ENCODE measurements around the gene IRX6. TPM values are rescaled to one million over a fixed set of nuclear protein-coding genes. Genes with fewer than 3 reads are reported as not detected.

IRX6 gene
- total RNA-seq, 1 donor from 2014 or later, result not detected

- Histone ChIP-seq H4K20me1 (ENCODE audit: low read depth) (no peaks in the 10 kb centered on the region), H3K9me3 (ENCODE audit: low read depth) (no peaks in the 10 kb centered on the region), H2AFZ (replicated peaks) (no peak overlapping the region), H3K9ac (no peak overlapping the region), H3K27me3 (no peaks in the 10 kb centered on the region), H3K4me3 (no peak overlapping the region), H3K27ac (no peak overlapping the region), H3F3A (ENCODE audit: low read depth) (no peaks in the 10 kb centered on the region), H3K36me3 (no peaks in the 10 kb centered on the region), H3K4me2 (no peak overlapping the region), H3K79me2 (ENCODE audit: low read depth) (no peaks in the 10 kb centered on the region), H3K4me1 (no peaks in the 10 kb centered on the region)
- Mint-ChIP-seq H3K4me1 (peaks cover 36% of the 10 kb centered on the region), H3K27ac (no peak overlapping the region), H3K36me3 (no peaks in the 10 kb centered on the region), H3K4me3 (no peak overlapping the region), H3K9me3 (no peaks in the 10 kb centered on the region), H3K27me3 (ENCODE audit: insufficient read depth, low read depth) (peaks cover 10% of the 10 kb centered on the region)
- DNase-seq (ENCODE audit: low spot score), result no peak
- no peak for TF ChIP-seq EZH2 (IDR thresholded peaks at IDR 0.05)
- no peak for TF ChIP-seq CTCF (IDR thresholded peaks at IDR 0.05)
- no peak for TF ChIP-seq EZH2phosphoT487 (IDR thresholded peaks at IDR 0.05)
Measured at GRCh38 chr16:55378616-55379015, 54.6 kb downstream of the IRX6 start.

- Histone ChIP-seq H3K4me3 (no peak overlapping the region), H2AFZ (replicated peaks) (no peak overlapping the region), H3K9ac (no peak overlapping the region), H3K27me3 (no peaks in the 10 kb centered on the region), H3K4me1 (no peaks in the 10 kb centered on the region), H3F3A (ENCODE audit: low read depth) (no peaks in the 10 kb centered on the region), H3K9me3 (ENCODE audit: low read depth) (no peaks in the 10 kb centered on the region), H3K79me2 (ENCODE audit: low read depth) (no peaks in the 10 kb centered on the region), H3K4me2 (no peak overlapping the region), H3K27ac (no peak overlapping the region), H4K20me1 (ENCODE audit: low read depth) (no peaks in the 10 kb centered on the region), H3K36me3 (no peaks in the 10 kb centered on the region)
- TF ChIP-seq EZH2phosphoT487 (IDR thresholded peaks at IDR 0.05) (no peak), EZH2 (IDR thresholded peaks at IDR 0.05) (no peak), CTCF (IDR thresholded peaks at IDR 0.05) (no peak)
- Mint-ChIP-seq H3K36me3 (no peaks in the 10 kb centered on the region), H3K9me3 (no peaks in the 10 kb centered on the region), H3K27ac (no peak overlapping the region), H3K4me3 (no peak overlapping the region), H3K4me1 (peaks cover 28% of the 10 kb centered on the region), H3K27me3 (ENCODE audit: insufficient read depth, low read depth) (peaks cover 10% of the 10 kb centered on the region)
- no peak for DNase-seq (ENCODE audit: low spot score)
Measured at GRCh38 chr16:55379371-55379770, 55.4 kb downstream of the IRX6 start.

GRCh38 chr16:55379876-55380390 is 55.9 kb downstream of the IRX6 start:
- H3K9me3 ChIP-seq (ENCODE audit: low read depth), result no peaks in the 10 kb centered on the region
- H3F3A ChIP-seq (ENCODE audit: low read depth), result no peaks in the 10 kb centered on the region
- H4K20me1 ChIP-seq (ENCODE audit: low read depth), result no peaks in the 10 kb centered on the region
- Mint-ChIP-seq H3K27ac (peak overlapping the region; percentile 36), H3K27me3 (ENCODE audit: insufficient read depth, low read depth) (peaks cover 10% of the 10 kb centered on the region), H3K9me3 (no peaks in the 10 kb centered on the region), H3K36me3 (no peaks in the 10 kb centered on the region), H3K4me3 (no peak overlapping the region), H3K4me1 (peaks cover 28% of the 10 kb centered on the region)
- H3K27me3 ChIP-seq, result no peaks in the 10 kb centered on the region
- H3K4me2 ChIP-seq, result no peak overlapping the region
- no peak overlapping the region for H2AFZ ChIP-seq (replicated peaks)
- no peaks in the 10 kb centered on the region for H3K79me2 ChIP-seq (ENCODE audit: low read depth)
- H3K27ac ChIP-seq, result no peak overlapping the region
- no peak for DNase-seq (ENCODE audit: low spot score)
- H3K4me3 ChIP-seq, result no peak overlapping the region
- no peaks in the 10 kb centered on the region for H3K36me3 ChIP-seq
- no peaks in the 10 kb centered on the region for H3K4me1 ChIP-seq
- no peak overlapping the region for H3K9ac ChIP-seq
- no peak for TF ChIP-seq EZH2 (IDR thresholded peaks at IDR 0.05)
- TF ChIP-seq EZH2phosphoT487 (IDR thresholded peaks at IDR 0.05), result no peak
- no peak for TF ChIP-seq CTCF (IDR thresholded peaks at IDR 0.05)

Small RNA genes within 50 kb of the gene (small RNA-seq; reads per million reads assigned to genes)
- gene RN7SL841P, result not detected

Other genes starting within 250 kb of the IRX6 start
- 18.3 and 23.1 TPM in 2 replicates for gene MMP2, start 155.0 kb downstream of the IRX6 start, total RNA-seq (ENCODE audit: low replicate concordance)
- gene LPCAT2, start 184.9 kb downstream of the IRX6 start, total RNA-seq (ENCODE audit: low replicate concordance), result 7.2 and 14.2 TPM in 2 replicates
- 0.24 TPM in 1 of 2 replicates, not detected in the other for gene CAPNS2, start 242.5 kb downstream of the IRX6 start, total RNA-seq (ENCODE audit: low replicate concordance)